Jurkat, Clone E6-1 (cell line): ENCODE measurements around the gene COL6A2.
"Not testable (repeated sequence)": the region's sequence is repeated elsewhere in the genome, so short reads cannot be mapped to it uniquely, and the experiment has no call there.

Experiments used
- DNase-seq: peaks from one replicate; pipeline ENCODE4 v3.0.0-alpha.2; 2011; ENCODE audit warnings: low read depth, low spot score
- H3K4me3 ChIP-seq: 2 replicates; pipeline ENCODE4 v1.5.1; 2011; ENCODE audit warnings: mild to moderate bottlenecking, low read length, control low read depth, moderate library complexity

The COL6A2 gene

DNA sequence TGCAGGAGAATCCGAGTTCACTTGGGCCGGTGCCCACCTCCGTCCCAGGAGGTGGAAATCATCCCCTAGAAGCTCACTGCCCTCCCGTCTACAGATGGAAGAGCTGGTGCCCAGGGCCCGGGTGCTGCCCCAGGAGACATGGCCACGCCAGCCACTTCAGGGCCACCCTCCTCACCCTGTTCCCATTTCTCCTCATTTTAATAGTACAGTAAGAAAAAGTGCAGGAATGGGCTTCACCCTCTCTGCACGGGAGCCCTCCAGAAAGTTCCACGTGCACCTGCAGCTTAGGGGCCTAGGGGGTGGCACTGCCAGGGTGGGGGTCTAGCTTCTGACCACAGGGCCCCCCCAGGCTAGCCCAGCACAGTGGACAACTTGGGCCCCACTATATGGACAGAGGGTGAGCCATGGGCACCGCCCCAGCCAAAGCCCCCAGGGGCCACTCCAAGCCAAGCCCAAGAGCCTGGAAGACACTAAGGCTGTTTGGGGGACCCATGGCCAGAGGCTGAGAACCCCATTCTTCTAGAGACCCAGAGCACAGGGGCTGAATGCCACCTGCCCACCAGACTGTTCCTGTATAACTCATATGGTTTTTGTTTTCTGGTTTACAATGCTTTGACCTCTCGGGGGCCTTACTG, 60.9 kb downstream of the COL6A2 start:
- DNase-seq: no peak
- no peak overlapping the region for H3K4me3 ChIP-seq

- no peak overlapping the region for H3K4me3 ChIP-seq
- no peak for DNase-seq
Observed at GRCh38 chr21:46159390-46159789, 61.5 kb downstream of the COL6A2 start.

DNA sequence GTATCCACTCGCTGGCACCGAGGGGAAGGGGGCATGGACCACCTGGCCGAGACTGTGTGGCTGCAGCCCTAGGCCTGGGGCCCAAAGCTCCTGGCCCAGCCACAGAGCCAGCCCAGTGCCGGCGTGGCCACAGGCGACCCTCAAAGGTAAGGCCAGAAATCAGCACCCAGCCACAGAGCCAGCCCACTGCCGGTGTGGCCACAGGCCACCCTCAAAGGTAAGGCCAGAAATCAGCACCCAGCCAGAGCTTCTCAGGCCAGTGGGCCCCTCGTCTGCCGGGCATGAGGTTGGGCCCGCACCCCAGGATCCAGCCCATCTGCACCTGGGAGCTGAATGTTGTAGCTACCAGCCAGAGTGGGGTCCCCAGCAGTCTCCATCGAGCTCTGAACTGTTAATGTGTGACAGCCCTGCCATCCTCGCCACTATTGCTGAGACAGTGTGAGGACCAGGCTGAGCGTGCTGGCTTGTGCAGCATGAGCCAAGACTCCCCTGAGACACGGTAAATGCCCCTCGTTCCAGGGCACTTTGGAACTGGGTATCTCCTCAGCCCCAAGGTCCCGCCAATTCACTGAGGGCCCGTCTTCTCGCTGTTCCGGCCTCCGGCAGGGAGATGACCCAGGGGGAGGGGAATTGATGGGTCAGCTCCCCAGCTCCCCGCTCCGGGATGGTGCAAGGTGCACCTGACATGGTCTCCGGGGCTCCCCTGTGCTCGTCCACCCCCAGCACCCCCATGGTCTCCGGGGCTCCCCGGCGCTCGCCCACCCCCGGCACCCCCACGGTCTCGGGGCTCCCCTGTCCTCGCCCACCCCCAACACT, 62.1 kb downstream of the COL6A2 start:
- DNase-seq: no peak
- H3K4me3 ChIP-seq: no peak overlapping the region

GRCh38 chr21:46160657-46160906, 62.7 kb downstream of the COL6A2 start:
- no peak overlapping the region for H3K4me3 ChIP-seq
- no peak for DNase-seq

GRCh38 chr21:46160907-46161632, 63.2 kb downstream of the COL6A2 start:
- no peak overlapping the region for H3K4me3 ChIP-seq
- no peak for DNase-seq

- no peak for DNase-seq
- H3K4me3 ChIP-seq: no peak overlapping the region
Observed at GRCh38 chr21:46161633-46162592, 64.0 kb downstream of the COL6A2 start.

- H3K4me3 ChIP-seq: no peak overlapping the region
- no peak for DNase-seq
Observed at GRCh38 chr21:46163380-46163779, 65.5 kb downstream of the COL6A2 start.

DNA sequence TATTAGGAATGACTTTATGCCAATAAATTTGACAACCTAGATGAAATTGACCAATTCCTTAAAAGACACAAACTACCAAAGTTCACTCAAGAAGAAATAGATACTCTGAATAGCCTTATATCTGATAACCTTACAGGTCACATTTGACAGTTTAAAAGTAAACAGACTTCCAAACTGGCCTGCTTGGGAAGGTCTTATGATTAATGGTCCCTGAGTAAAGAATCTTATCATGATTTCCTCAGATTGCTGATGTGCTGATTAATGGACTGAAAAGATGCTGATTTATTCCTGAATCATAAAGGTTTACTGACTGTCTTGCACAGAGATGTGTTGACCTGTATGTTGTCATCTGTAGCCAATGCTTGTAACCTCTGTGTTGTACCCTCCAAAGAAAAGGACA, 67.2 kb downstream of the COL6A2 start:
- DNase-seq: no peak

DNA sequence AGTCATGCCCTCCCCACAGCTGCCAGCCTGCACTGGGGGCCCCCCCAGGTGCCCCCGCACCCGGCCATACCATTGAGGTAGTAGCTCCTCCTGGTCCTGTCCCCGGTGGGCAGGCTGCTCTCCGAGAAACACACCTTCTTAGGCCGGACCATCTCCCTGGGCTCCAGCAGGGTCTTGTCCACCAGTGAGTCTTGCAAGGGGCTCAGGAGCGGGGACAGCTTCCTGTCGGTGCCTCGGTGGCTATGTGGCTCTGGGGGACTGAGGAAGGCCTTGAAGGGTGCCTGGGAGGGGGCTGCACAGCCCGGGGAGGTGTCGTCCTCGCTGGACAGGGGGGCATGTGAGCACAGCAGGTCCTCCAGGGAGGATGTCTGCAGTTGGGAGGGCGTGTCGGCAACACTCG, 70.3 kb downstream of the COL6A2 start:
- H3K4me3 ChIP-seq: no peak overlapping the region
- DNase-seq: no peak

More for the DNA sequence above, 67.2 kb downstream of the COL6A2 start:
- no peak overlapping the region for H3K4me3 ChIP-seq

DNA sequence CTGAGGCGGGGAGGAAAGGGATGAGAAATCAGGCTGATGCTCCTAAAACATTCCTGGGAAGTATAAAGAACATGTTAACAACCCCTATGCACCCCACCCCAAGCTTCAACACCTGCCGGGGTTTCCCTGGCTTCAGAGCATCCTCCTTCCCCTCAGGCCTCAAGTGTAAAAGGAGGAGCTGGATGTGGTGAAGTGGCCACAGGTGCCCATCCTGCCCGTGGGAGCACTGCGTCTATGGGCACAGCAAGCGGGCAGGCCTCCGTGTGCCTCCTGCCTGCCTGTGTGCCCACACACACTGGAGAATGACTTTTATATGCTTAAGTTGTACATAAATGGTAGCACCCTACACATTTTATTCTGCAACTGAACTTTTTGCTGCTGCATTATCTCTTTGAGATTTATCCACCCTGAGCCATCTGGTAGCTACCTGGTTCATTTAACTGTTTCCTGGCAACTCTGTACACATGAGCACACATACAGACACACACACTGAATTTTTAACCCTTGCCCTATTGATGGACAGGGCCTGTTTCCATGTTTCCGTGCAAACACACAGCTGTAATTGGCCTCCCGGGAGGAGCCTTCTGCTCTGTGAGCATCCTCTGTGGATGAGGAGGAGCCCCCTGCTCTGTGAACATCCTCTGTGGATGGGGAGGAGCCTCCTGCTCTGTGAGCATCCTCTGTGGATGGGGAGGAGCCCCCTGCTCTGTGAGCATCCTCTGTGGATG, 70.9 kb downstream of the COL6A2 start:
- no peak for DNase-seq
- H3K4me3 ChIP-seq: no peak overlapping the region

GRCh38 chr21:46170436-46171193, 72.7 kb downstream of the COL6A2 start:
- DNase-seq, H3K4me3 ChIP-seq: not testable (repeated sequence)

DNA sequence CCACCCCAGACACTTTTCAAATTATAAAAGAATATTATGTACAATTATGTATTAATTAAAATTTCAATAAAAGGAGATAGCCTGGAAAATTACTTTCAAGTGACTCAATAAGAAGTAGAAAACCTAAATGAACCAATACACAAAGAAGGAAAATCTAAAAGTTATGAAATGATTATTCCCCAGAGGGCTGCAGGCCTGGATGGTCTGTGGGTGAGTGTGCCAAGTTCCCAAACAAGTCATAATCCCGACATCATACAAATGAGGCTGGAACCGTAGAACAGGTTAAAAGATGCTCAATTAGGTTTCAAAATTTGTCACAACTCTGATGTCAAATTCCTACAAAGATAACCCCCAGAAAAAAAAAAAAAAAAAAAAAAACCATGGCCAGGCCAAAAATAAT, 73.7 kb downstream of the COL6A2 start:
- DNase-seq: no peak
- H3K4me3 ChIP-seq: no peak overlapping the region

DNA sequence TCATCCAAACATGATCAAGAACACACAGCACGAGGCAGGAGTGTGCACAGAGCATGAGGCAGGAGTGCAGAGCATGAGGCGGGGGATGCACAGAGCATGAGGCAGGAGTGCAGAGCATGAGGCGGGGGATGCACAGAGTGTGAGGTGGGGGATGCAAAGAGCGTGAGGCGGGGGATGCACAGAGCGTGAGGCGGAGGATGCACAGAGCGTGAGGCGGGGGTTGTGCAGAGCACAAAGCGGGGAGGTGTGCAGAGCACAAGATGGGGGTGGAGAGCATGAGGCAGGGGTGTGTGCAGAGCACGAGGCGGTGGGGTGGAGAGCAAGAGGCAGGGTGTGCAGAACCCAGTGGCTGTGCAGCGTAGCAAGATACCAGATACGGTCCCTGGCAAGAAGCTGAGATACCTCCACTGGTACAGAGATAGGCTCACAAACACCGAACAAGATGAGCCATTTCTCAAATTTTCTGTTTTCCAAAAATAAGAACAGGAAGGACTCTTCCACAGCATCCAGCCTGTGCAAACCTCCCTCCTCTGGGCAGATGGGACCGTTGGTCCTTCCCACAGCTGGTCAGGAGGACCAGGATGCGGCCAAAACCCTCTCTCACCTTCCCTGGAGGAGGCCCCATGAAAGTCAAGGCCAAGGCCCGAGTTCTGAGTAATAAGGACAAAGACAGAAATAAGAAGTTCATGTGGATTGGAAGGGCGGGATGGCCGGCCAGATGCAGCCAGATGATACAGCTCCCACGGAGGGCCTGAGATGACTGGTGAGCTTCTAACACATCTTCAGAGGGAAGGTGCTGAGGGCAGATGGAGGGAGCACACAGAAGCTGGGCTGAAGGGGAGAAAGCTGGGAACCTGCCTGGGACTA, 74.3 kb downstream of the COL6A2 start:
- no peak overlapping the region for H3K4me3 ChIP-seq
- no peak for DNase-seq

- no peak for DNase-seq
Observed at GRCh38 chr21:46172863-46173528, 75.1 kb downstream of the COL6A2 start.

GRCh38 chr21:46173573-46173972, 75.7 kb downstream of the COL6A2 start:
- DNase-seq: no peak
- H3K4me3 ChIP-seq: no peak overlapping the region

More at GRCh38 chr21:46172863-46173528, 75.1 kb downstream of the COL6A2 start:
- no peak overlapping the region for H3K4me3 ChIP-seq

DNA sequence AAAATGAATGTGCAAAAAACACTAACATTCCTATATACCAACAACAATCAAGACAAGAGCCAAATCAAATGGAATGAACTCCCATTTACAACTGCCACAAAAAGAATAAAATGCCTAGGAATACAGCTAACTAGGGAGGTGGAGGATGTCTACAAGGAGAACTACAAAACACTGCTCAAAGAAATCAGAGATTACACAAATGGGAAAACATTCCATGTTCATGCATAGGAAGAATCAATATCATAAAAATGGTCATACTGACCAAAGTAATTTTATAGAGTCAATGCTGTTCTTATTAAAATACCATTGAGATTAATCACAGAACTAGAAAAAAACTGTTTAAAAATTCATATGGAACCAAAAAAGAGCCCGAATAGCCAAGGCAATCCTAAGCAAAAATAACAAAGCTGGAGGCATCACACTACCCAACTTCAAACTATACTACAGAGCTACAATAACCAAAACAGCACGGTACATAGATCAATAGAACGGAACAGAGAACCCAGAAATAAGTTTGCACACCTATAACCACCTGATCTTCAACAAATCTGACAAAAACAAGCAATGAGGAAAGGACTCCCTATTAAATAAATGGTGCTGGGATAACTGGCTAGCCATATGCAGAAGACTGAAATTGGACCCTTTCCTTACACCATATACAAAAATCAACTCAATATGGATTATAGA, 78.7 kb downstream of the COL6A2 start:
- not testable (repeated sequence) for H3K4me3 ChIP-seq, DNase-seq
